Skeletal muscle tissue (tissue), 4 donors: ENCODE results near the gene XRCC3. TPM values are rescaled to one million over a fixed set of nuclear protein-coding genes. Genes with fewer than 3 reads are reported as not detected.

Experiments used
- H3K27ac ChIP-seq: one replicate; pipeline ENCODE4 v1.7.0; 2013; ENCODE audit warnings: mild to moderate bottlenecking, low read depth, low read length, inconsistent platforms
- H3K27me3 ChIP-seq, 3 donors: one replicate each; pipeline ENCODE4 v1.7.0; 2013; ENCODE audit warnings: low read length in 3 of 3; ENCODE audit not compliant: control insufficient read depth in 3 of 3, insufficient read depth in 3 of 3
- H3K36me3 ChIP-seq, 3 donors: one replicate each; pipeline ENCODE4 v1.7.0; 2013; ENCODE audit warnings: low read length in 3 of 3; ENCODE audit not compliant: control insufficient read depth in 3 of 3, insufficient read depth in 3 of 3
- H3K4me1 ChIP-seq, 3 donors: one replicate each; pipeline ENCODE4 v1.7.0; 2013; ENCODE audit warnings: low read length in 3 of 3, mild to moderate bottlenecking in 3 of 3; ENCODE audit not compliant: control insufficient read depth in 3 of 3, insufficient read depth in 3 of 3
- H3K4me3 ChIP-seq, 3 donors: one replicate each; pipeline ENCODE4 v1.7.0; 2013; ENCODE audit warnings: low read length in 3 of 3
- H3K9ac ChIP-seq, 3 donors: one replicate each; pipeline ENCODE4 v1.7.0; 2013; ENCODE audit warnings: low read length in 3 of 3, mild to moderate bottlenecking in 3 of 3, moderate library complexity in 2 of 3, low read depth in 1 of 3
- H3K9me3 ChIP-seq, 3 donors: one replicate each; pipeline ENCODE4 v1.7.0; 2013; ENCODE audit warnings: low read length in 3 of 3; ENCODE audit not compliant: control insufficient read depth in 3 of 3
- total RNA-seq: library from RNA; depleted of rRNA; stranded (reverse); fragments of >200 nt; gene quantifications from one replicate; pipeline ENCODE4 v1.2.3, GENCODE V29; 2014
- donor health status: Osteomylitis.

Gene XRCC3
- total RNA-seq = 2.1 TPM

DNA sequence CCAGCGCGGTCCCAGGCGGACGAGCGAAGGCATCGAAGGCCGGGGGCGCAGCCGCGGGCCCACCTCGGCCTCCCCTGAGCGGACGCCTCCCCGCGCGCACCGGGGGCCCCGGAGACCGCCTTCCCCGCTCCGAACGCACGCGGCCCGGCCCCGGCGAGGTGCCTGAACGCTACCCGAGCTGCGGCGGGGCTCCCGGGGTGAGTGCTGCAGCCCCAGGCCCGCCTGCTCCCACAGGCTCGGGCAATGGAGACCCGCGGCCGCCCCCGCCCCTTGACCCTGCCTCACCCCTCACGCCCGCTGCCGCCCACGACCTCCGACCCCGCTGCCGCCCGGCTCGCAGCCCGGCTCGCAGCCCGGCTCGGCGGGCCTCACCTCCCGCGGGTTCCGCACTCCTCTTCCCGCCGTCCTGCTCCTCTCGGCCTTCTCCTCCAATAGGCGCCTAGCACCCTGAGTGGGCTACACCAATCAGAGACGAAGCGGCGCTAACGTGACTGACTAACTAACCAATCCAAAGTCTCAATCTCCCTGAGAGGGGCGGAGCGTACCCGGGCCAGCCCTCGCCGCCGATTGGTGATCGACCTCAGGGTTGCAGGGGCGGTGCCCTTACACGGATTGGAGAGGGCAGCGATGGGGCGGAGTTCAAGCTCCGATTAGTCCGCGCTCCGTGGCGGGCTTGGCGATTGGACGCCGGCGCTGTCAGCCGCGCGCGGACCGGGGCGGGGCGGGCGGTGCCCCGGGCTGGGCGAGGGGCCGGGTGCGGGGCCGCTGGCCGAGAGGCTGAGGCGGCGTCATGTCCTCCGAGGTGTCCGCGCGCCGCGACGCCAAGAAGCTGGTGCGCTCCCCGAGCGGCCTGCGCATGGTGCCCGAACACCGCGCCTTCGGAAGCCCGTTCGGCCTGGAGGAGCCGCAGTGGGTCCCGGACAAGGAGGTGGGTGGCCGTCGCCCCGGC lies at the start of gene XRCC3, which contains the start of gene ZFYVE21:
Gene XRCC3 (minus strand): TSS at position 400 of the 949 bp plus-strand sequence. CDS start 4,364 bp downstream, outside the sequence.
Gene ZFYVE21 (plus strand): TSS at position 759 of the 949 bp plus-strand sequence. CDS start 32 bp downstream, at position 791.
- Histone ChIP-seq H3K4me1 (peaks cover 45 to 65% (median 53%) of the 10 kb centered on the region in 3 donors), H3K9me3 (no peaks in the 10 kb centered on the region), H3K36me3 (peaks cover 0 to 5% (median 0%) of the 10 kb centered on the region in 3 donors), H3K27ac (no peak within 1 kb of the TSS), H3K27me3 (no peaks in the 10 kb centered on the region), H3K4me3 (peak within 1 kb of the TSS; percentile 54 to 77 (median 76)), H3K9ac (peak within 1 kb of the TSS; percentile 54 to 83 (median 78))

DNA sequence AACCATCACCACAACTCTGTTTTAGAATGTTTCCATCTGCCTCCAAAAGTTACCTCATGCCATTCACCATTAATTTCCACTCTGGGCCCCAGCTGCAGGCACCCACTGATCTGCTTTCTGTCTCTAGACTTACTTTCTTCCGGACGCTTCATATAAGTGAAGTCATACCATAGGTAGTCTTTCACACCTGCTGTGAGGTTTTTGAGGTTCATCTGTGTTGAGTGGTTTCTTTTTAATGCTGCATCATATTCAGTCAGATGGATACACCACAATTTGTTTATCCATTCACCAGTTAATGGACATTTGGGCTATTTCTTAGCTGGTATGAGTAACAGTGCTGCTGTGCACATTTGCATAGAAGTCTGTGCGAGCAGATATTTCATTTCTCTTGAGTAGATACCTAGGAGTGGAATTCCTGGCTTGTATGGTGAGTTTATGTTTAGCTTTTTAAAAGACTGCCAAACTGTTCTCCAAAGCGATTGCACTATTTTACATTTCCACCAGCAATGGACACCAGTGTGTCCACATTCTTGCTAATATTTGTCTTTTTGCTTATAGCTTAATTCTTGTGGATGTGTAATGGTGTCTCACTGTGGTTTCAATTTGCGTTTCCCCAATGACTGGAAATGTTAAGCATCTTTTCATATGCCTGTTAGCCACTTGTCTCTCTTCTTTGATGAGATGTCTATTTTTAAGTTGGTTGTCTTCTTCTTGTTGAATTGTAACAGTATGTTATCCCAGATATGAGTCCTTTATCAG lies 48.7 kb upstream of the XRCC3 start:
- H3K4me3 ChIP-seq = no peak overlapping the region
- H3K4me1 ChIP-seq = no peaks in the 10 kb centered on the region
- no peaks in the 10 kb centered on the region for H3K27me3 ChIP-seq
- peaks cover 0 to 4% (median 3%) of the 10 kb centered on the region in 3 donors for H3K36me3 ChIP-seq
- no peak overlapping the region for H3K9ac ChIP-seq
- no peaks in the 10 kb centered on the region for H3K9me3 ChIP-seq
- no peak overlapping the region for H3K27ac ChIP-seq

DNA sequence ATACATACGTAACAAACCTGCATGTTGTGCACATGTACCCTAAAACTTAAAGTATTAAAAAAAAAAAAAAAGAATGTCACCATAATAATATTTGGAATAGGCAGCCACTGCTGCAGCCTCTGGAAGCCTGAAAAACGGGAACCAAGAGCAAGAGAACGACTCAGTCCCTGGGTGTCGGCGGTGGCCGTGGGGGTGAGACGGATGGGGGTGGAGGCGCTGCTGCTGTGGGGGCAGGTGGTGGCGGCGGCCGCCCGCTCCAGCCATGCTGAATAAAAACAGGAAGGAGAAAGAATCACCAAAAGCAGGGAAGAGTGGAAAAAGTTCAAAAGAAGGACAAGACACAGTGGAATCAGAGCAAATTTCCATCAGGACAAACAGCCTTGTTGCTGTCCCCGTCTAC lies 47.3 kb upstream of the XRCC3 start:
- H3K27ac ChIP-seq = no peak overlapping the region
- H3K27me3 ChIP-seq = no peaks in the 10 kb centered on the region
- H3K4me3 ChIP-seq = no peak overlapping the region
- H3K9me3 ChIP-seq = no peaks in the 10 kb centered on the region
- H3K36me3 ChIP-seq = peaks cover 0 to 4% (median 3%) of the 10 kb centered on the region in 3 donors
- no peaks in the 10 kb centered on the region for H3K4me1 ChIP-seq
- H3K9ac ChIP-seq = no peak overlapping the region

DNA sequence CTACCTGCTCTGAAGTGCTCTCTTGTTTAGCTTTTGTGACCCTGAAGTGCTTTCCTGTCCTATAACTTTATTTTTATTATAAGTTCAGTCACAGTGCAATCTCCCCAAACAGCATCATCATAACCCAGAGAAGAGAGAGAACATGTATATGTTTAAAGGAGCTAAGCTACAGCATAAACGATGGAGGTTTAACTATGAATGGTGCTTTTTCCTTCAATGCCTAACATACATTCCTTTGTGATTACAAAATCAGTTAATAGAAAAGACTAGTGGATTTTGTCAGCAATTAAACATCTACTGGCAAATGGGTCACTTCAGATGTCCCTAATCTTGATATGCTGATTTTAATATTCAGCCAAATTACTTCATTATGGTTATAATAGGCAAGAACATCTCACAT lies 46.8 kb upstream of the XRCC3 start:
- Histone ChIP-seq H3K4me1 (no peaks in the 10 kb centered on the region), H3K27me3 (no peaks in the 10 kb centered on the region), H3K9ac (no peak overlapping the region), H3K27ac (no peak overlapping the region), H3K4me3 (no peak overlapping the region), H3K9me3 (no peaks in the 10 kb centered on the region), H3K36me3 (peaks cover 0 to 4% (median 3%) of the 10 kb centered on the region in 3 donors)

DNA sequence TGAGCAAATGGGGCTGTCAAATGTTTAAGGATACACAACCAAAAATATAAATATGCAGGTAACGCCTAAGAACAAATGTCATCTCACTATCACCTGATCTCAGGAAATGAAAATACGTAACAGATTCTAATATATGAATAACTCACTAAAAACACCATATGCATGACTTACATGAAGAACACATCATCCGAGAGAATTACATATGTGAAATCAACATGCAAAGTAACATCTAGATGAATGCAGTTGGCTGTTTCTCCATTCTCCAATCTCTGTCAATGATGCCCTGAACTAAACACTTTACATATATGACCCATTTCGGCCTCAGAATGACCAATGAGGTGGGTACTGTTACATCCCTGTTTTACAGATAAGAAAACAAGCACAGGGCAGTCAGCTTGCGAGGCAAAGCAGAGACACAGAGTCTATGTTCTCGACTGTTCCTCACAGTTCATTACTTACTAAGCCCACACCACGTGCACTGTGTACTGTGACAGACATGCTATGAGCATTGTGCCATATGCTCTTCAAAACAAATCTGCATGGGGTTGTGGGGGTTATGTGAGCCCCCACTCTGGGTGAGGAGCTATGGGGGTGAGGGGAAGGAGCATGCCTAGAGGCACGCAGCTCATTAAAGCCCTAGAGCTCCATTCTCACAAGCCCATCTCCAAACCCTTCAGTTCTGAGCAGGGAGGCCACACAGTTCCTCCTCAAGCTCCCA lies 43.0 kb upstream of the XRCC3 start:
- Histone ChIP-seq H3K9ac (no peak overlapping the region), H3K4me1 (no peaks in the 10 kb centered on the region), H3K27ac (no peak overlapping the region), H3K4me3 (no peak overlapping the region), H3K36me3 (peaks cover 0 to 7% (median 0%) of the 10 kb centered on the region in 3 donors), H3K9me3 (no peaks in the 10 kb centered on the region), H3K27me3 (no peaks in the 10 kb centered on the region)

DNA sequence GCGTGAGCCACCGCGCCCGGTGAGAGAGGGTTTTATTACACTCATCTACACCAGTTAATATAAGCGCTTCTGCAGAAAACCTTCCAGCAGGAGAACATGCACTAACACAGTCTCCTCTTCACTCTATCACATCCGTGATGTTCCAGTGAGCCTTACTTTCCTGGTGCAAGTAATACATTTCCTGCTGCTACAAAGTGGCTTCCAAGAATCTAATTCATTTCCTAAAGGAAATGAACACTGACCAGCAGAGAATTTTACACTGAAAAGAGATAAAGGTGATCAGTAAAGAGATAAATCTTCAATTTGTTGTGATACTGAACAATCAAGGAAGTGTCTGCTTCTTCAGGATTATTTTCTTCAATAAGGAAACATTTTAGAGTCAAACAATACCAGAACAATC lies 39.8 kb upstream of the XRCC3 start:
- H3K4me1 ChIP-seq = no peaks in the 10 kb centered on the region
- H3K27ac ChIP-seq = no peak overlapping the region
- peaks cover 0 to 7% (median 2%) of the 10 kb centered on the region in 3 donors for H3K36me3 ChIP-seq
- H3K4me3 ChIP-seq = no peak overlapping the region
- no peaks in the 10 kb centered on the region for H3K9me3 ChIP-seq
- no peak overlapping the region for H3K9ac ChIP-seq
- no peaks in the 10 kb centered on the region for H3K27me3 ChIP-seq

DNA sequence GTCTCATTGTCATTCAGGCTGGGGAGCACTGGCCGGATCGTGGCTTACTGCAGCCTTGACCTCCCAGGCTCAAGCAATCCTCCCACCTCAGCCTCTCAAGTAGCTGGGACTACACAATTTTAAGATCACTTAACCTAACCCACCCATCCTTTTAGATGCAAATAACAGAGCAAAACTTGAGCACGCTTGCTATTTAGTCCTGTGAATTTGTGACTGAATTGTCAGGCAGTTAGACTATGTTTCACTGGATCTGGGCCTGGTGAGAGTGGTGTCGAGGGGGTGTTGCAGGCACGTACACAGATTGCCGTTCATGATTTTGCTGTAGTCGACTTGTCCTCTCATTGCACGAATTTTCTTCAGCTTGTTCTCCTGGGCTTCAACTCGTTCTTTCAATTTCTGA lies 38.5 kb upstream of the XRCC3 start:
- Histone ChIP-seq H3K36me3 (peaks cover 2 to 11% (median 5%) of the 10 kb centered on the region in 3 donors), H3K27ac (no peak overlapping the region), H3K4me1 (no peaks in the 10 kb centered on the region), H3K9me3 (no peaks in the 10 kb centered on the region), H3K27me3 (no peaks in the 10 kb centered on the region), H3K9ac (no peak overlapping the region), H3K4me3 (no peak overlapping the region)

DNA sequence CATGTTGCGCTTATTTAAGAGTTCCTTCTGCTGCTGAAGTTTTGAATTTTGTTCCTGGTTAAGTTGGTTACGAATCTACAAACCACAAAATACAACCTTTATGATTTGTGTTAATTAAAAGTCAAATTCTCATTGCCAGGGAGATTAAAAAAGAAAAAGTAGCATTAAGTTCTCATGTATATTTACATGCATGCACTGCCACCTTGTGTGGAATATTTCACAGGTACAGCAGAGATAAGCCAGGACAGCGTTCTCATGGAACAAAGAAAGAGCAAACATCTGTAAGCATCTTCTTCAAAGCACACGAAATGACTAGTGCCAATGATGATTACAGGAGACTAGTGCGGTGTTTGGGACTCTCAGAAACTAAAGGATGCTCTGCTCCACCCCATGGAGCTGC lies 34.6 kb upstream of the XRCC3 start:
- Histone ChIP-seq H3K27ac (no peak overlapping the region), H3K9me3 (no peaks in the 10 kb centered on the region), H3K36me3 (peaks cover 9 to 21% (median 20%) of the 10 kb centered on the region in 3 donors), H3K9ac (no peak overlapping the region), H3K27me3 (no peaks in the 10 kb centered on the region), H3K4me1 (no peaks in the 10 kb centered on the region), H3K4me3 (no peak overlapping the region)

DNA sequence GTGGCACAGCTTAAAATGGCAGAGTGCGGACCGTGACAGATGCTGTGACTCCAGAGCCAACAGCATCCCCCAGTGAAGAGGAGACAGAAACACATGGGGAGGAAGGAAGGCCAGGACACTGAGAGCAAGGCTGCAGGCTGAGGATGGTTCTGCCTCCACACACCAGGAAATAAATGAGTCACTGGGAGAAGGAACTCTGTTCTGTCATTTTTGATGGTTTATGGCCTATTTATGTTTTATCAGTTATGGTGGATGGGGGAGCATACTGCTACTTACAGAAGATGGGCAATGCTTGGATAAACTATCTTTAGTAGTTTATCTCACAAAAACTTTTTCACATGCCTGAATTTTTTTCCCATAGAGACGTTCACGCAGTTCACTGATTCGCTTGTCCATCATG lies 34.2 kb upstream of the XRCC3 start:
- Histone ChIP-seq H3K27me3 (no peaks in the 10 kb centered on the region), H3K4me3 (no peak overlapping the region), H3K9me3 (no peaks in the 10 kb centered on the region), H3K36me3 (peaks cover 12 to 24% (median 20%) of the 10 kb centered on the region in 3 donors), H3K9ac (no peak overlapping the region), H3K4me1 (no peaks in the 10 kb centered on the region), H3K27ac (no peak overlapping the region)
